ENCODE measurements around the gene SEC11A.

SEC11A gene

DNA sequence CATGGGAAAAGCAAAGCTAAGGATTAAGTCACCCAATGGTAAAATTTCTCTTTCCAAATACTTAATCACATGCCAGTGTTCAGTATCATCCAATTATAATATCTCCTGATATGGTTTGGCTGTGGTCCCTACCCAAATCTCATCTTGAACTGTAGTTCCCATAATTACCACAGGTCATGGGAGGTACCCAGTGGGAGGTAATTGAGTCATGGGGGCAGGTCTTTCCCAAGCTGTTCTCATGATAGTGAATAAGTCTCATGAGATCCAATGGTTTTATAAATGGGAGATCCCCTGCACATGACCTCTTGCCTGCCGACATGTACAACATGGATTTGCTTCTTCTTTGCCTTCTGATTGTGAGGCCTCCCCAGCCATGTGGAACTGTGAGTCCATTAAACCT, 31.8 kb downstream of the SEC11A start:
- no peak for DNase-seq (ENCODE audit: low read depth, low spot score)

GRCh38 chr15:84681831-84682230, 34.1 kb downstream of the SEC11A start:
- DNase-seq (ENCODE audit: low read depth, low spot score): no peak

- no peak for DNase-seq (ENCODE audit: low read depth, low spot score)
These were observed 44.7 kb downstream of the SEC11A start for GRCh38 chr15:84671211-84671610.

GRCh38 chr15:84669726-84670125, 46.2 kb downstream of the SEC11A start:
- DNase-seq (ENCODE audit: low read depth, low spot score): no peak

- DNase-seq (ENCODE audit: low read depth, low spot score): no peak
These were observed 47.5 kb downstream of the SEC11A start for GRCh38 chr15:84668221-84668982.

DNA sequence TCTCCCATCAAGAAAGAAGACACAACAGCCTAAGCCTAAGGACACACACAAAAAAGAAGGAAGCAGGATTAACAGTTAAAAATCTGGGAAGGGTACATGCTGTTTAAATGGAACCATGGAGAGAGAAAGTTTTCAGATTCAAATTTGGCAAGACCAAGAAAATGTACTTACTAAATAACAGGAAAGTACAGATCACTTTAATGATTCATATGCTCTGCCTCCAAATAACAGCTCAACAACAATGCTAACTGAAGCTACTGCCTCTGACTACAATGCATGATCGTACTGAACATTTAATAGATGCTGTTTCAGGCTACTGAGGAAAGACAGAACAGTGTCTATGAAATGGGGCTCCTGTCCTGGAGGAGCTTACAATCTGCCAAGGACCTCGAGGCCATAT, 49.6 kb downstream of the SEC11A start:
- no peak for DNase-seq (ENCODE audit: low read depth, low spot score)

DNA sequence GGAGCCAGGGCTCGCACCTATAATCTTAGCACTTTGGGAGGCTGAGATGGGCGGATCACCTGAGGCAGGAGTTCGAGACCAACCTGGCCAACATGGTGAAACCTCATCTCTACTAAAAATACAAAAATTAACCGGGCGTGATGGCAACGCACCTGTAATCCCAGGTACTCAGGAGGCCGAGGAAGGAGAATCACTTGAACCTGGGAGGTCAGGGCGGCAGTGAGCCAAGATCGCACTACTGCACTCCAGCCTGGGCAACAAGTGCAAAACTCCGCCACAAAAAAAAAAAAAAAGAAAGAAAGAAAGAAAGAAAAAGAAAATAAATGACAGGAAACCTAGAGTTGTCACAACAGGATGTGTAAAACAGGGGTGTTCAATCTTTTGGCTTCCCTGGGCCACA, 54.9 kb downstream of the SEC11A start:
- DNase-seq (ENCODE audit: low read depth, low spot score): no peak

GRCh38 chr15:84659904-84660781, 55.8 kb downstream of the SEC11A start:
- no peak for DNase-seq (ENCODE audit: low read depth, low spot score)

- no peak for DNase-seq (ENCODE audit: low read depth, low spot score)
These were observed 57.0 kb downstream of the SEC11A start for GRCh38 chr15:84658788-84659411.

DNA sequence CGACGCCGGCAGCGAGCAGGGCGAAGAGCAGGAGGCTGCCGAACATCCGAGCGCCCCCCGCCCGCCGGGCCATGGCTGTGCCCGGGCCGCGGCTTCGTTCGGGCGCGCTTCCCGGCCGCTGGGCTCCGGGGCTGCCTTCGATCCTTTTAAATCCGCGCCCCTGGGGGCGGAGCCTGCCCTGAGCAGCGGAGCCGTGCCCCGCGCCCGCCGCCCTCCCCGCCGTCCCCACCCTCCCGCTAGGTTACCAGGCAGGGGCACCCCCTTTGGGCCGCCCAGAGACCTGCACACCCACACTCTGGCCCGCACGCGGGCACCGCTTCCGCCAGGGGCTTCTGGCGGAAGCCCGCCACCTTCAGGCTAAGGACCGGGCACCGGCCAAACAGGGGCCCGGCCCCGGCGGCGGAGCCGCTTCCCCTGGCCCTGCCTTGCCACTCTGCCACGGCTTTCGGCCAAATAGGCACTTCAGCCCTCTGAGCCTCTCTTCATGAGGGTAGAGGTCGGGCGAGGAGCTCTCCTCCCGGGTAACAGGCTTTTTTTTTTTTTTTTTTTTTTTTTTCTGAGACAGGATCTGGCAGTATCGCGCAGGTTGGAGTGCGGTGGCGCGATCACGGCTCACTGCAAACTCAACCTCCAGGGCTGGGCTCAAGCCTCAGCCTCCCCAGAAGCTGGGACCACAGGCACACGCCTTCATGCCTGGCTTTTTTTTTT, 57.7 kb downstream of the SEC11A start, which contains the start of gene NMB:
TSS of gene NMB (minus strand) at position 120 of the 708 bp plus-strand sequence. CDS start at position 73, 47 bp downstream.
- DNase-seq (ENCODE audit: low read depth, low spot score): peak; percentile 64

DNA sequence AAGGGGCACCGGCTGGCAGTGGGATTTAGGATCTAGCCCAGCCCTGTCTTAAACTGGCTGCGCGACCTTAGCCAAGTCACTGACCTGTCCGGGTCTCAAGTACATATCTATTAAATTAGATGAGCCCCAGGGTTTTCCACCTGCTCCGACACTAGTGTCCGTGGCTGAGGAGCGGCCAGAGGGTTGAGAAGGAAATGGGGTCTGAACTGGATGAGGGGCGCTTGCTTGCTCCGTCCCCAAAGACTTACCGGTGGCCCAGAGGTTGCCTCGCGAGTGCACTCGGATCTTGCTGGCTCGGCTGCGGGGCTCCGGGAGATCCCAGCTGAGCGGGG, 58.2 kb downstream of the SEC11A start:
- DNase-seq (ENCODE audit: low read depth, low spot score): no peak

GRCh38 chr15:84656972-84657371, 59.0 kb downstream of the SEC11A start:
- no peak for DNase-seq (ENCODE audit: low read depth, low spot score)

GRCh38 chr15:84654689-84655453, 61.1 kb downstream of the SEC11A start:
- peak; percentile 59 for DNase-seq (ENCODE audit: low read depth, low spot score)

- peak; percentile 97 for DNase-seq (ENCODE audit: low read depth, low spot score)
These were observed 61.8 kb downstream of the SEC11A start, which contains the start of gene WDR73 for GRCh38 chr15:84653910-84654688. WDR73 (minus strand) TSS chr15:84654283; CDS start chr15:84654274, 9 bp downstream.

- DNase-seq (ENCODE audit: low read depth, low spot score): no peak
These were observed 62.4 kb downstream of the SEC11A start for GRCh38 chr15:84653584-84653909.

GRCh38 chr15:84649706-84650105, 66.2 kb downstream of the SEC11A start:
- no peak for DNase-seq (ENCODE audit: low read depth, low spot score)

DNA sequence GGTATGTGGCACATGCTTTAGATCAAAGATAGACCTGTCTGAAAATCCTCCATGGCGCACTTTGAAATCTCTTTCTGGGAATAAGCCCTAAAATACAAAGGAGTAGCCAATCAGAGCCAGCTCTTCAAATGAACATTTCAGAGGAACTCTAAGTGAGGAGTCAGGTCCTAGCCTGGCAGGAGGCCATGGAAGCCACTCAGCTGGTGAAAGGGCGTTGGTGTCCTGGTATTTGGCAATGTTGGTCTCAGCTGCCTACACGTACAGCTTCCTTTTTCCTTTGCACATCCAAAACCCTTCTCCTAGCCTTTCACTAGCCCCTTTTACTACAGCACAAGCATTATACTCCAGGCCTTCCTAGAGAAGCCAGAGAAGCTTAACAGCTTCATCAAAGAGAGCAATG, 67.4 kb downstream of the SEC11A start:
- DNase-seq (ENCODE audit: low read depth, low spot score): no peak

- DNase-seq (ENCODE audit: low read depth, low spot score): no peak
These were observed 68.2 kb downstream of the SEC11A start for GRCh38 chr15:84647726-84648125.

DNA sequence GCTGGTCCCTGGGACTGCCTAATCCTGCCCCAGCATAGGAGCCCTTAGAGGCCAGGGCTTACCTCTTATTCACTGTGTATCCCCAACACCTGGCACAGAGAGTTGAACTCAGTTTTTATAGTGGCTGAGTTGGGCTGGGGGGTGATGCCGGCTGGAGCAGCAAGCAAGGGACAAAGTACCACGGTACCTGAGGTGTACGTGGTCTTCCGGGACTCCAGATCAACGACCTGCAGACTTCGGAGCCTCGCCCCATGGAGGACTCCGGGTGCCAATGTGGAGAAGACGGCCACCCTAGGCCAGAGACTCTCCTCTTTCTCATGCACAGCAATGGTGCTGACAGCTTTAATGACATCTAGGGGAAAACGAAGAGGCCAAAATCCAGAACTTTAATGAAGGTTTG, 69.9 kb downstream of the SEC11A start:
- no peak for DNase-seq (ENCODE audit: low read depth, low spot score)

GRCh38 chr15:84645496-84645895, 70.4 kb downstream of the SEC11A start:
- DNase-seq (ENCODE audit: low read depth, low spot score): no peak
